Astrocyte (in vitro differentiated cells and primary cell): ENCODE measurements around the gene KPNA4. TPM values are rescaled to one million over a fixed set of nuclear protein-coding genes. Genes with fewer than 3 reads are reported as not detected.
"Not testable (repeated sequence)": the region's sequence is repeated elsewhere in the genome, so short reads cannot be mapped to it uniquely, and the experiment has no call there.

Source experiments
- DNase-seq: peaks from one replicate; pipeline ENCODE4 v3.0.0-alpha.2; 2010; ENCODE audit warnings: low read depth
- FAIRE-seq: peaks from 2 replicates; lab custom pipeline; 2011; peaks lifted over from hg19 to GRCh38; lab: Jason Lieb, UNC
- H2AFZ ChIP-seq: 2 replicates; pipeline ENCODE4 v1.6.0; 2012; ENCODE audit warnings: low read depth, low read length, inconsistent platforms
- H3K27ac ChIP-seq: 2 replicates; pipeline ENCODE4 v1.5.1; 2011; ENCODE audit warnings: low read depth, low read length, inconsistent platforms
- H3K27me3 ChIP-seq: 2 replicates; pipeline ENCODE4 v1.6.0; 2011; ENCODE audit warnings: low read length, inconsistent platforms; ENCODE audit not compliant: insufficient read depth
- H3K36me3 ChIP-seq: 2 replicates; pipeline ENCODE4 v1.5.1; 2011; ENCODE audit warnings: low read length, inconsistent platforms; ENCODE audit not compliant: insufficient read depth
- H3K4me1 ChIP-seq: 2 replicates; pipeline ENCODE4 v1.5.1; 2011; ENCODE audit warnings: low read length, inconsistent platforms; ENCODE audit not compliant: insufficient read depth
- H3K4me2 ChIP-seq: 2 replicates; pipeline ENCODE4 v1.6.0; 2012; ENCODE audit warnings: low read length, inconsistent platforms
- H3K4me3 ChIP-seq: 2 replicates; pipeline ENCODE4 v1.5.1; 2011; ENCODE audit warnings: low read depth, mild to moderate bottlenecking, low read length, inconsistent platforms; ENCODE audit not compliant: insufficient read depth
- H3K79me2 ChIP-seq: 2 replicates; pipeline ENCODE4 v1.6.0; 2012; ENCODE audit warnings: mild to moderate bottlenecking, low read length, inconsistent platforms; ENCODE audit not compliant: insufficient read depth
- H3K9ac ChIP-seq: 2 replicates; pipeline ENCODE4 v1.6.0; 2012; ENCODE audit warnings: mild to moderate bottlenecking, low read length, inconsistent platforms
- H3K9me3 ChIP-seq: 2 replicates; pipeline ENCODE4 v1.5.1; 2012; ENCODE audit warnings: low read depth, mild to moderate bottlenecking, low read length, inconsistent platforms; ENCODE audit not compliant: insufficient read depth
- H4K20me1 ChIP-seq: 2 replicates; pipeline ENCODE4 v1.6.0; 2012; ENCODE audit warnings: low read length, inconsistent platforms; ENCODE audit not compliant: insufficient read depth
- H3K27ac Mint-ChIP-seq: one replicate; pipeline ENCODE4 v1.8.0; 2021; ENCODE audit warnings: mild to moderate bottlenecking, mixed read lengths; ENCODE audit not compliant: unreplicated experiment
- H3K27me3 Mint-ChIP-seq: one replicate; pipeline ENCODE4 v1.8.0; 2021; ENCODE audit warnings: low read depth, mixed read lengths; ENCODE audit not compliant: unreplicated experiment
- H3K36me3 Mint-ChIP-seq: one replicate; pipeline ENCODE4 v1.8.0; 2021; ENCODE audit warnings: low read depth, mixed read lengths; ENCODE audit not compliant: unreplicated experiment
- H3K4me1 Mint-ChIP-seq: one replicate; pipeline ENCODE4 v1.8.0; 2021; ENCODE audit warnings: low read depth, mixed read lengths; ENCODE audit not compliant: unreplicated experiment
- H3K4me3 Mint-ChIP-seq: one replicate; pipeline ENCODE4 v1.8.0; 2021; ENCODE audit warnings: mild to moderate bottlenecking, moderate library complexity, mixed read lengths; ENCODE audit not compliant: unreplicated experiment
- H3K9me3 Mint-ChIP-seq: one replicate; pipeline ENCODE4 v1.8.0; 2021; ENCODE audit warnings: mild to moderate bottlenecking, mixed read lengths; ENCODE audit not compliant: unreplicated experiment
- CTCF ChIP-seq: IDR thresholded peaks from 2 replicates; pipeline ENCODE4 v1.5.1; 2011; ENCODE audit warnings: low read depth, mild to moderate bottlenecking, inconsistent platforms, low read length, moderate library complexity; ENCODE audit not compliant: insufficient read depth
- EZH2 ChIP-seq: IDR thresholded peaks from 2 replicates; pipeline ENCODE4 v1.6.1; 2012; ENCODE audit warnings: mild to moderate bottlenecking, low read length, inconsistent platforms; ENCODE audit not compliant: insufficient read depth
- total RNA-seq: library from RNA; stranded (reverse); gene quantifications from 2 replicates; pipeline ENCODE4 v1.2.1, GENCODE V29; 2021

Gene KPNA4
- total RNA-seq, 1 donor from 2014 or later: 105 TPM

- Histone ChIP-seq H3K9ac (no peak overlapping the region), H4K20me1 (peaks cover 63% of the 10 kb centered on the region), H3K27me3 (no peaks in the 10 kb centered on the region), H3K4me3 (no peak overlapping the region), H3K4me2 (no peak overlapping the region), H2AFZ (no peak overlapping the region), H3K27ac (no peak overlapping the region), H3K79me2 (peaks cover 77% of the 10 kb centered on the region), H3K4me1 (peaks cover 8% of the 10 kb centered on the region), H3K36me3 (peaks cover 8% of the 10 kb centered on the region), H3K9me3 (no peaks in the 10 kb centered on the region)
- Mint-ChIP-seq H3K4me3 (no peak overlapping the region), H3K4me1 (peaks cover 35% of the 10 kb centered on the region), H3K27me3 (no peaks in the 10 kb centered on the region), H3K36me3 (no peaks in the 10 kb centered on the region), H3K9me3 (no peaks in the 10 kb centered on the region), H3K27ac (no peak overlapping the region)
- DNase-seq (no peak), FAIRE-seq (no peak)
- TF ChIP-seq CTCF (no peak), EZH2 (no peak)
Observed at GRCh38 chr3:160537729-160538128, 27.6 kb downstream of the KPNA4 start.

DNA sequence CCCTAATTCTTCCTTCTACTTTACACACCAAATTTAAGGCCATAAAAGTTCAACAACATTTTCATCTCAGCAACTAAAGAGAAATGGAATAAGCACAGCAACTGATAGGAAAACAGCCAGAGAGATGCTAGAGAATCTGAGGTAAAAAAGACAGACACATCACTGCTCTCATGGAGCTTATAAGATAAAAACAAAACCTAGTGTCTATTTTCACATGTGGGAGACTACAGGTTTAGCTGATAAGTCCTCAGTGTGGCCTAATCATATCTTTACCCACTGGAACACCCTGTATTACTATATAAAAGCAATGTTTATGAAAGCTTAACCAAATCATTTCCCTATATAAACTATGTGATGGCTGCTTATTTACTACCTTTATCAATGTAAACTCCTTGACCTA is 33.0 kb downstream of the KPNA4 start:
- no peaks in the 10 kb centered on the region for H3K27me3 ChIP-seq
- H3K36me3 ChIP-seq: peaks cover 37% of the 10 kb centered on the region
- H3K9me3 Mint-ChIP-seq: no peaks in the 10 kb centered on the region
- DNase-seq (no peak), FAIRE-seq (no peak)
- peaks cover 40% of the 10 kb centered on the region for H3K79me2 ChIP-seq
- H3K9me3 ChIP-seq: no peaks in the 10 kb centered on the region
- H3K36me3 Mint-ChIP-seq: peaks cover 3% of the 10 kb centered on the region
- TF ChIP-seq CTCF (no peak), EZH2 (no peak)
- no peak overlapping the region for H2AFZ ChIP-seq
- no peak overlapping the region for H3K27ac Mint-ChIP-seq
- H3K27me3 Mint-ChIP-seq: no peaks in the 10 kb centered on the region
- no peak overlapping the region for H3K4me2 ChIP-seq
- no peak overlapping the region for H3K9ac ChIP-seq
- H3K4me1 ChIP-seq: no peaks in the 10 kb centered on the region
- H3K4me3 ChIP-seq: no peak overlapping the region
- no peak overlapping the region for H3K27ac ChIP-seq
- H3K4me3 Mint-ChIP-seq: no peak overlapping the region
- H3K4me1 Mint-ChIP-seq: no peaks in the 10 kb centered on the region
- H4K20me1 ChIP-seq: peaks cover 26% of the 10 kb centered on the region

- peaks cover 22% of the 10 kb centered on the region for H4K20me1 ChIP-seq
- FAIRE-seq (no peak), DNase-seq (no peak)
- H3K4me3 ChIP-seq: no peak overlapping the region
- H3K4me1 Mint-ChIP-seq: no peaks in the 10 kb centered on the region
- H3K36me3 Mint-ChIP-seq: peaks cover 3% of the 10 kb centered on the region
- H3K36me3 ChIP-seq: peaks cover 48% of the 10 kb centered on the region
- no peaks in the 10 kb centered on the region for H3K4me1 ChIP-seq
- H3K79me2 ChIP-seq: peaks cover 32% of the 10 kb centered on the region
- H3K4me2 ChIP-seq: no peak overlapping the region
- no peaks in the 10 kb centered on the region for H3K27me3 Mint-ChIP-seq
- no peaks in the 10 kb centered on the region for H3K9me3 ChIP-seq
- H3K27ac Mint-ChIP-seq: no peak overlapping the region
- TF ChIP-seq EZH2 (no peak), CTCF (no peak)
- H3K27me3 ChIP-seq: no peaks in the 10 kb centered on the region
- H3K4me3 Mint-ChIP-seq: no peak overlapping the region
- H3K27ac ChIP-seq: no peak overlapping the region
- no peak overlapping the region for H2AFZ ChIP-seq
- no peaks in the 10 kb centered on the region for H3K9me3 Mint-ChIP-seq
- no peak overlapping the region for H3K9ac ChIP-seq
Observed at GRCh38 chr3:160531311-160531710, 34.1 kb downstream of the KPNA4 start.

DNA sequence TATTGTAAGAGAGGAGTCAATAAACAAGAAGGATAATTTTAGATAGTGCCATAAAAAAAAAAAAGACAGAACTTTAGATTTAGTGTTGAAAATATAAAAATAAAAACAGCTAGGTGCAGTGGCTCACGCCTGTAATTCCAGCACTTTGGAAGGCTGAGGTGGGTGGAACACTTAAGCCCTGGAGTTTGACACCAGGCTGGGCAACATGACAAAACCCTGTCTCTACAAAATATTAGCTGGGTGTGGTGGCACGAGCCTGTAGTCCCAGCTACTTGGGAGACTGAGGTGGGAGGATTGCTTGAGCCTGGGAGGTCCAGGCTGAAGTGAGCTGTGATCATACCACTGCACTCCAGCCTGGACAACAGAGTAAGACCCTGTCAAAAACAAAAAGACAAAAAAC is 49.0 kb downstream of the KPNA4 start:
- H3K79me2 ChIP-seq: peaks cover 16% of the 10 kb centered on the region
- not testable (repeated sequence) for H3K4me1 ChIP-seq, H3K4me3 ChIP-seq, H3K4me1 Mint-ChIP-seq, H3K9me3 Mint-ChIP-seq, H3K4me2 ChIP-seq, H3K27me3 Mint-ChIP-seq, H3K4me3 Mint-ChIP-seq, H3K27me3 ChIP-seq, H3K36me3 Mint-ChIP-seq, H3K9me3 ChIP-seq, H3K9ac ChIP-seq, FAIRE-seq, DNase-seq, H3K27ac ChIP-seq, H2AFZ ChIP-seq, H3K27ac Mint-ChIP-seq, H4K20me1 ChIP-seq
- peaks cover 49% of the 10 kb centered on the region for H3K36me3 ChIP-seq
